Caco-2 (cell line): Measurements from ENCODE around the gene SHANK2. TPM values are rescaled to one million over a fixed set of nuclear protein-coding genes. Genes with fewer than 3 reads are reported as not detected.

Experiments
- BruUV-seq: library from RNA; stranded (reverse); fragments of 400-500 nt; replicated peaks from 2 replicates; lab custom pipeline; 2021; lab: Mats Ljungman, UMichigan
- CTCF ChIA-PET: fragments of 300-600 bp; sonication (Branson Sonifier 250); formaldehyde crosslinking; loops from one replicate; lab custom pipeline; 2022; ENCODE audit warnings: antibody characterized with exemption; lab: Charles Lee
- POLR2A ChIA-PET: fragments of 300-600 bp; sonication (Branson Sonifier 250); formaldehyde crosslinking; loops from one replicate; lab custom pipeline; 2022; ENCODE audit warnings: antibody characterized with exemption; lab: Charles Lee
- DNase-seq, 2 experiments: peaks; one replicate each; pipeline versions ENCODE4 v3.0.0 to v3.0.0-alpha.2; 2020 to 2022
- H3K27me3 ChIP-seq: replicated peaks from 2 replicates; pipeline ENCODE4 v1.6.0; 2011; ENCODE audit warnings: low read length; ENCODE audit not compliant: control insufficient read depth, insufficient read depth
- H3K36me3 ChIP-seq: 2 replicates; pipeline ENCODE4 v1.5.1; 2011; ENCODE audit warnings: low read length; ENCODE audit not compliant: control insufficient read depth, insufficient read depth
- H3K4me1 ChIP-seq: fragments of 250-450 bp; sonication (Bioruptor Pico); 2 replicates; pipeline ENCODE4 v1.5.1; 2020; ENCODE audit warnings: mild to moderate bottlenecking
- H3K4me3 ChIP-seq: 2 replicates; pipeline ENCODE4 v1.5.1; 2011; ENCODE audit warnings: low read depth, mild to moderate bottlenecking, control low read depth, low read length
- H3K9me3 ChIP-seq: fragments of 250-450 bp; sonication (Bioruptor Pico); 2 replicates; pipeline ENCODE4 v1.5.1; 2020; ENCODE audit warnings: mild to moderate bottlenecking, moderate library complexity
- H3K27ac Mint-ChIP-seq: one replicate; pipeline ENCODE4 v1.8.0; 2022; ENCODE audit warnings: mixed read lengths; ENCODE audit not compliant: unreplicated experiment
- H3K27me3 Mint-ChIP-seq: one replicate; pipeline ENCODE4 v1.8.0; 2022; ENCODE audit warnings: mixed read lengths; ENCODE audit not compliant: insufficient read depth, unreplicated experiment
- H3K36me3 Mint-ChIP-seq: one replicate; pipeline ENCODE4 v1.8.0; 2022; ENCODE audit warnings: mild to moderate bottlenecking, mixed read lengths; ENCODE audit not compliant: insufficient read depth, unreplicated experiment
- H3K4me1 Mint-ChIP-seq: one replicate; pipeline ENCODE4 v1.8.0; 2022; ENCODE audit warnings: low read depth, mixed read lengths; ENCODE audit not compliant: unreplicated experiment
- H3K4me3 Mint-ChIP-seq: one replicate; pipeline ENCODE4 v1.8.0; 2022; ENCODE audit warnings: mild to moderate bottlenecking, moderate library complexity, mixed read lengths; ENCODE audit not compliant: unreplicated experiment
- H3K9me3 Mint-ChIP-seq: one replicate; pipeline ENCODE4 v1.8.0; 2022; ENCODE audit warnings: mixed read lengths; ENCODE audit not compliant: unreplicated experiment
- CTCF ChIP-seq, 2 experiments: fragments of 200-600 bp in 1 of 2; IDR thresholded peaks; 1 replicate in 1 of 2; 2 replicates in 1 of 2; pipeline versions ENCODE4 v1.5.1 to v1.8.0; 2011 to 2022; ENCODE audit warnings: antibody characterized with exemption in 1 of 2, control low read depth in 1 of 2, inconsistent platforms in 1 of 2, low read depth in 1 of 2, low read length in 1 of 2, mild to moderate bottlenecking in 1 of 2, moderate library complexity in 1 of 2; ENCODE audit not compliant: insufficient read depth in 1 of 2, severe bottlenecking in 1 of 2, unreplicated experiment in 1 of 2
- intact Hi-C: fragments of 100-400 bp; cut with micrococcal nuclease; formaldehyde crosslinking; loops from one replicate; pipeline ENCODE4 v1.10.0; 2022; ENCODE audit not compliant: unreplicated experiment
- total RNA-seq: library from RNA; stranded (reverse); gene quantifications from 2 replicates; pipeline ENCODE4 v1.2.3, GENCODE V29; 2022

The SHANK2 gene
- total RNA-seq, 1 experiment from 2014 or later, result 177 TPM

GRCh38 chr11:71202598-71202944, 49.8 kb downstream of the SHANK2 start:
- peaks cover 15% of the 10 kb centered on the region for H3K4me1 ChIP-seq
- peaks cover 70% of the 10 kb centered on the region for H3K36me3 Mint-ChIP-seq
- H3K27me3 Mint-ChIP-seq, result no peaks in the 10 kb centered on the region
- peaks cover 5% of the 10 kb centered on the region; the same call in 1 of the 2 replicates for H3K36me3 ChIP-seq
- H3K4me3 Mint-ChIP-seq, result no peak overlapping the region
- H3K27me3 ChIP-seq, result no peaks in the 10 kb centered on the region
- ChIA-PET CTCF (no interaction called here), POLR2A (no interaction called here)
- no peak for TF ChIP-seq CTCF (IDR thresholded peaks at IDR 0.05; ENCODE audit: insufficient read depth in 1 of 2, low read depth in 1 of 2, low read length in 1 of 2, severe bottlenecking in 1 of 2, unreplicated experiment in 1 of 2)
- BruUV-seq, result no TSS peak
- no peak overlapping the region for H3K4me3 ChIP-seq
- H3K9me3 ChIP-seq, result no peaks in the 10 kb centered on the region
- H3K9me3 Mint-ChIP-seq, result no peaks in the 10 kb centered on the region
- H3K4me1 Mint-ChIP-seq, result peaks cover 20% of the 10 kb centered on the region
- DNase-seq, result no peak
- intact Hi-C loops, result no loop called here
- peak overlapping the region; percentile 50 for H3K27ac Mint-ChIP-seq

Other genes starting within 250 kb of the SHANK2 start
- 344 and 371 TPM in 2 replicates for gene DHCR7, start 195.8 kb upstream of the SHANK2 start, total RNA-seq
- 91.3 and 101 TPM in 2 replicates for gene NADSYN1, start 200.6 kb upstream of the SHANK2 start, total RNA-seq